ENCODE measurements around the gene MXRA8.

MXRA8 gene

DNA sequence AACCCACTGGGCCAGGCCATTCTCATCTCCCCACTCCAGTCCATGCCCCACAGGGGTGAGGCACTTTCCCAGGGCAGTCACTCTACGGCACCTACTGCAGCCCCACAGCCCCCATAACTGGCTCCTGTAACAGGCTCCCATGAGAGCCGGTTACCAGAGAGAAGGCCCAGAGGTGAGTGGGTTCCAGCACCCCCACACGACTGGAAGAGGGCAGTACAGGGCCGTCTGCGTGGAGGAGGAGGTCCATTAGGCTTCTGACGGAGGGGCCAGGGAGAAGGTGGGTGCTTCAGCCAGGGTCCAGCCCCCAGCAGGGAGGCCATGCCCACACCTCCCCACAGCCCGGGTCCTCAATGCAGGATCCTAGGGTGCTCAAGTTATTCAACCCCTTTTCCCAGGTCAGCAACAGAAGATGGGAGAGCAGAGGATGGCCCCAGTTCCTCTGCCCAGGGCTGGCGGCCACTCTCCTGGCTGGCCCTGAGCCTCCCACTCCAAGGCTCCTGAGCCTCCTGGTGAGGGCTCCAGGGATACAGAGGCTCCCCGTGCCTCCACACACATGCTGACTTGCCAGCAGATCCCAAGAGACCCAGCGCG is 52.2 kb downstream of the MXRA8 start:
- DNase-seq = peak; percentile 81

DNA sequence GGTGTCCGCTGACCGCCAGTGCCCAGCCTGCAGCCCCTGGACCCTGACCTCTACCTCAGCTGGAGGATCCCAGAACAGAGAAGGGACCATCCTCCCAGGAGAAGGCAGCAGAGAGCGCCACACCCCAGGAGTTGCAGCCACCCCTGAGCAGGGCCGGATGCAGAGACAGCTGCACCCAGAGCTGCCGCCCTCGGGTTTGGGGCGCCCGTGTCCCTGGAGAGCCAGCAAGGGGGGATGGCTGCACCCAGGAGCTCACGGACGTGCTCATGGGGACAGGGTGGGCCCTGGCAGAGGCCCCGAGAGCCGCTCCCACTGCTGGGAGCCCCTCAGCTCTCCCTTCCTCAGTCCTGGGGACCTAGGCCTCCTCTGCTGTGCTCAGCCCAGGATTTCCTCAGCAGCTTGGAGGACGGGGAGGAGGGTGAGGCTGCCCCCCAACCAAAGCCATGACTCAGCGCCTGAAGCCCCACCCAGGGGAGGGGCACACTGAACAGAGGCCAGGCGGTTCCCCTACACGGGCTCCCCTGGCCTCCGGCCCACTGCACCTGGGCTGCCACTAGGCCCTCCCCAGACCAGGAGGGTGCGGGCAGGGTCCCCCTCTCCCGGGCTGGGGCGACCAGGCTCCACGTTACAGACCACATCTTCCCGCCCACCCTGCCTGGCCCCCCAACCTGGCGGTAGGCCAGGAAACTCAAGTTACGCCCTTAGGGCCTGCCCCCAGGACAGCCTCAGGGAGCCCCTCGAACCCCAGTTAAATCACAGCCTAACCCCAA is 52.9 kb downstream of the MXRA8 start:
- peak; percentile 99 for DNase-seq

DNA sequence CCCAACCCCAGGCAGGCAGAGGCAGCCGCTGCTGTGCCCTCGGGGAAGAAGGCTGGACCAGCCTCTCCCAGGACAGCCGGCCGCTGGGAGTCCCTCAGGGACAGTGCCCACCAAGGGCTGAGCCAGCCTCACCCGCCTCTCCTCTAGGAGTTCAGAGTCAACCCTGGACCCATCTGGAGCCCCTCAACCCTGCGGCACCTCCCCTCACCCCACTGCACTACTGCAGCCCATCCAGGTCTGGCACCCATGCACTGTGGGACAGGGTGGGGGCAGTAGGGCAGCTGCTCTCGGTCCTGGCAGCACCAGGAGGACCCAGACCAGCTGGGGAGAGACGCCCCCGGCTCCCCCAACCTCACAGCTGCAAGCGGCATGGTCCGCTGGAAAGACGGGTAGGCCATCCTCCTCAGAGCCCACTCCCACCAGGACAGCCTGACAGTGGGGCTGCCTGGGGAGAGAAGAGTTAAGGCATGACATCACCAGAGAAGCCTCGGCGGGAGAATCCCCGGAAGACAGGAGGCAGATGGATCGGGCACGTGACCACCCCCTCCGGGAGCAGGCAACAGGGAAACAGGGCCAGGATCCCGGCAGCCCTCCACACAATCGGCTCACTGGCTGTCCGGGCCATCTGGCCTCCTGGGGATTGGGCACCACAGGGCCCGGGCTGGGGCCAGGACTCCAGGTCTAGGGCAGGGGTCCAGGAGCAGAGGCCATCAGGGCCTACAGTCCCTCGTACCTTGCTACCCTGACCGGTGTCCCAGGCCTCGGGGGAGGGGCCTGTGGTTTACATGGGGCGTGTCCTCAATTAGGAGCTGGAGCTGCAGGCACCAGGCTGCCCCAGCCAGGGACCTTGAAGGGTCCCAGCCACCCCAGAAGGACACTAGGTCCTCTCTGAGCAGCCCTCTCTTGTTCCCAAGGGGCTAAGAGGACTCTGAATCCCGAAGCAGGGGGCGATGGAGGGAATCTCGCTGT is 53.7 kb downstream of the MXRA8 start:
- DNase-seq = peak; percentile 76

DNA sequence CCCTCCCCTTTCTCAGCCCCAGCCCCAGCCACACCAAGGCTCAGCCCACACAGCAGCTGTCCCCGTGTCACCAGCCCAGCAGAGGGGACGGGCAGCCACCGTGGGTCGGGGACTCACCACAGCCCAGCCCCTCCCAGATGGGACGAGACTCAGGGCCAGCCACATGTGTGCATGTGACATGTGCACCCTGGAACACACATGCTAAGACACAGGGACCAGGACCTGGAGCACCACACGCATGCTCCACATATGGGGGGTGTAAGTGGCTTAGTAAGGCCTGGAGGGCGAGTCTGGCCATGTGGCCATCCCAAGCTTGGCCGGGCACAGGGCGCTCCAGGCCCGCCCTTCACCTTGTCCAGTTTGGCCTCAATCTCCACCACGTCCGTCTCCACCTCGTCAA is 54.6 kb downstream of the MXRA8 start:
- no peak for DNase-seq

DNA sequence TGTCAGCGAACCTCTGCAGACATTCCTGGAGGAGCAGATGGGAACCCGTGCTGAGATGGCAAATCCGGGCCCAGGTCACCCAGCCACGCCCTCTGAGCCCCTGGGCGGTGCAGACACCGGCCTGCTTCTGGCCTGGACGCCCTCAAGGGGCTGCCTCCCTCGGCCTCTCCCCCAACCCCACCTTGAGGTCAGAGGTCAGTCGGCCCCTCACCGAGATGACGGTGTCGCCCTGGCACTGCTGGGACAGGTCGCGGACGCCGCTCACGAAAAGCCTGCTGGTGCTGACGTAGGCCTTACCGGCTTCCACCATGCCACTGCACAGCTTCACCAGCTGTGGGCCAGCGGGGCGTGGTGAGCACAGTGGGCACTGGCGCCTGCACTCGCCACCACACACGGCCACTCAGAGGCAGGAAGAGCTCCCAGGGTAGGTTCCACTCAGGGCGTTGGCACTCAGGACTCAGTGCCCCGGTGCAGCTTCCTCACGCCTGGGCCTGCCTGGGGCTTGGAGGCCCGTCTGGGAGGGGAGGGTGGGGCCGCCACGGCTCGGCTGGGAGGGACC is 55.3 kb downstream of the MXRA8 start:
- no peak for DNase-seq

All from RPMI8226 (cell line).